Activated CD4-positive, alpha-beta T cell treated with anti-CD3 and anti-CD28 coated beads, Interleukin-2, amount 10 ng/mL, durations not matched to agents 24 days and 14 days (primary cell): Measurements from ENCODE around the gene WDR83. TPM values are rescaled to one million over a fixed set of nuclear protein-coding genes. Genes with fewer than 3 reads are reported as not detected.
"Not testable (repeated sequence)": the region's sequence is repeated elsewhere in the genome, so short reads cannot be mapped to it uniquely, and the experiment has no call there.

Experiments used
- DNase-seq: peaks from one replicate; pipeline ENCODE4 v3.0.0; 2022
- H3K27ac Mint-ChIP-seq: one replicate; pipeline ENCODE4 v1.8.0; 2022; ENCODE audit warnings: mild to moderate bottlenecking, mixed read lengths
- H3K27me3 Mint-ChIP-seq: one replicate; pipeline ENCODE4 v1.8.0; 2022; ENCODE audit warnings: mixed read lengths
- H3K36me3 Mint-ChIP-seq: one replicate; pipeline ENCODE4 v1.8.0; 2022; ENCODE audit warnings: low read depth, mild to moderate bottlenecking, mixed read lengths
- H3K4me1 Mint-ChIP-seq: one replicate; pipeline ENCODE4 v1.8.0; 2021; ENCODE audit warnings: mixed read lengths
- H3K4me3 Mint-ChIP-seq: one replicate; pipeline ENCODE4 v1.8.0; 2022; ENCODE audit warnings: mild to moderate bottlenecking, moderate library complexity, mixed read lengths
- H3K9me3 Mint-ChIP-seq: one replicate; pipeline ENCODE4 v1.8.0; 2021; ENCODE audit warnings: mixed read lengths
- intact Hi-C: fragments of 100-400 bp; cut with micrococcal nuclease; formaldehyde crosslinking; loops from one replicate; pipeline ENCODE4 v1.15.1; 2023
- total RNA-seq: library from RNA; stranded (reverse); gene quantifications from 2 replicates; pipeline ENCODE4 v1.2.3, GENCODE V29; 2022

WDR83 gene
- total RNA-seq, 1 donor from 2014 or later, result 21.7 TPM

- H3K27ac Mint-ChIP-seq, result peak overlapping the region; percentile 34
- H3K4me3 Mint-ChIP-seq, result peak overlapping the region; percentile 92
- H3K4me1 Mint-ChIP-seq, result peaks cover 46% of the 10 kb centered on the region
- intact Hi-C loops, result loop anchor here (2.0 kb wide), 1 partner anchor 27 kb away; no protein-coding TSS in a partner anchor
- H3K27me3 Mint-ChIP-seq, result no peaks in the 10 kb centered on the region
- H3K36me3 Mint-ChIP-seq, result peaks cover 44% of the 10 kb centered on the region
- H3K9me3 Mint-ChIP-seq, result no peaks in the 10 kb centered on the region
- no peak for DNase-seq
Measured at GRCh38 chr19:12667731-12668302, 1.2 kb downstream of the WDR83 start.

- intact Hi-C loops, result no loop called here
- Mint-ChIP-seq H3K27me3 (no peaks in the 10 kb centered on the region), H3K4me1 (peaks cover 46% of the 10 kb centered on the region), H3K4me3 (peak overlapping the region; percentile 92), H3K36me3 (peaks cover 40% of the 10 kb centered on the region), H3K27ac (peak overlapping the region; percentile 100), H3K9me3 (no peaks in the 10 kb centered on the region)
- peak; percentile 68 for DNase-seq
Measured at GRCh38 chr19:12668346-12668745, 1.7 kb downstream of the WDR83 start.

GRCh38 chr19:12668932-12669269, 2.3 kb downstream of the WDR83 start:
- Mint-ChIP-seq H3K9me3 (no peaks in the 10 kb centered on the region), H3K4me1 (peaks cover 46% of the 10 kb centered on the region), H3K36me3 (peaks cover 41% of the 10 kb centered on the region), H3K27ac (peak overlapping the region; percentile 100), H3K4me3 (peak overlapping the region; percentile 92), H3K27me3 (no peaks in the 10 kb centered on the region)
- DNase-seq, result peak; percentile 92
- intact Hi-C loops, result loop anchor here (1.0 kb wide), 2 partner anchors 12 to 118 kb away; partner anchors contain the start of genes DHPS and ZNF564

- peaks cover 45% of the 10 kb centered on the region for H3K4me1 Mint-ChIP-seq
- H3K27me3 Mint-ChIP-seq, result no peaks in the 10 kb centered on the region
- H3K27ac Mint-ChIP-seq, result peak overlapping the region; percentile 100
- intact Hi-C loops, result loop anchor here (1.0 kb wide), 2 partner anchors 12 to 118 kb away; partner anchors contain the start of genes DHPS and ZNF564
- no peaks in the 10 kb centered on the region for H3K9me3 Mint-ChIP-seq
- peak; percentile 93 for DNase-seq
- peak overlapping the region; percentile 92 for H3K4me3 Mint-ChIP-seq
- peaks cover 41% of the 10 kb centered on the region for H3K36me3 Mint-ChIP-seq
Measured at GRCh38 chr19:12669270-12670158, 2.9 kb downstream of the WDR83 start.

- DNase-seq, result no peak
- Mint-ChIP-seq H3K4me1 (peaks cover 41% of the 10 kb centered on the region), H3K27ac (peak overlapping the region; percentile 100), H3K27me3 (no peaks in the 10 kb centered on the region), H3K9me3 (no peaks in the 10 kb centered on the region), H3K4me3 (peak overlapping the region; percentile 92), H3K36me3 (peaks cover 40% of the 10 kb centered on the region)
- intact Hi-C loops, result no loop called here
Measured at GRCh38 chr19:12670159-12670928, 3.7 kb downstream of the WDR83 start.

GRCh38 chr19:12672744-12673143, 6.1 kb downstream of the WDR83 start:
- Mint-ChIP-seq H3K36me3 (peaks cover 53% of the 10 kb centered on the region), H3K27me3 (no peaks in the 10 kb centered on the region), H3K4me1 (peaks cover 35% of the 10 kb centered on the region), H3K27ac (no peak overlapping the region), H3K9me3 (no peaks in the 10 kb centered on the region), H3K4me3 (no peak overlapping the region)
- DNase-seq, result no peak
- intact Hi-C loops, result loop anchor here (1.0 kb wide), 2 partner anchors 32 to 108 kb away; no protein-coding TSS in a partner anchor

- intact Hi-C loops, result no loop called here
- Mint-ChIP-seq H3K36me3 (peaks cover 62% of the 10 kb centered on the region), H3K27me3 (no peaks in the 10 kb centered on the region), H3K4me1 (peaks cover 23% of the 10 kb centered on the region), H3K27ac (no peak overlapping the region), H3K9me3 (no peaks in the 10 kb centered on the region), H3K4me3 (no peak overlapping the region)
- DNase-seq, result no peak
Measured at GRCh38 chr19:12675399-12675798, 8.8 kb downstream of the WDR83 start.

- intact Hi-C loops, result no loop called here
- no peaks in the 10 kb centered on the region for H3K27me3 Mint-ChIP-seq
Measured at GRCh38 chr19:12675940-12676339, 9.3 kb downstream of the WDR83 start.

GRCh38 chr19:12676384-12676792, 9.8 kb downstream of the WDR83 start:
- Mint-ChIP-seq H3K36me3 (peaks cover 63% of the 10 kb centered on the region), H3K27me3 (no peaks in the 10 kb centered on the region), H3K4me3 (peak overlapping the region; percentile 1), H3K9me3 (no peaks in the 10 kb centered on the region), H3K27ac (peak overlapping the region; percentile 5), H3K4me1 (peaks cover 26% of the 10 kb centered on the region)
- intact Hi-C loops, result no loop called here
- peak; percentile 95 for DNase-seq

More at GRCh38 chr19:12675940-12676339, 9.3 kb downstream of the WDR83 start:
- Mint-ChIP-seq H3K36me3 (peaks cover 60% of the 10 kb centered on the region), H3K4me1 (peaks cover 23% of the 10 kb centered on the region), H3K27ac (no peak overlapping the region), H3K4me3 (no peak overlapping the region), H3K9me3 (no peaks in the 10 kb centered on the region)
- no peak for DNase-seq

- Mint-ChIP-seq H3K9me3 (no peaks in the 10 kb centered on the region), H3K4me3 (no peak overlapping the region), H3K27ac (no peak overlapping the region), H3K4me1 (peaks cover 24% of the 10 kb centered on the region), H3K27me3 (no peaks in the 10 kb centered on the region), H3K36me3 (peaks cover 61% of the 10 kb centered on the region)
- intact Hi-C loops, result no loop called here
- DNase-seq, result no peak
Measured at GRCh38 chr19:12676928-12677327, 10.3 kb downstream of the WDR83 start.

GRCh38 chr19:12678039-12678438, 11.4 kb downstream of the WDR83 start:
- H3K36me3 Mint-ChIP-seq, result peaks cover 56% of the 10 kb centered on the region
- H3K4me3 Mint-ChIP-seq, intact Hi-C loops, DNase-seq, H3K27ac Mint-ChIP-seq, H3K9me3 Mint-ChIP-seq, H3K27me3 Mint-ChIP-seq: not testable (repeated sequence)
- H3K4me1 Mint-ChIP-seq, result peaks cover 22% of the 10 kb centered on the region

- Mint-ChIP-seq H3K9me3 (no peaks in the 10 kb centered on the region), H3K36me3 (peaks cover 40% of the 10 kb centered on the region)
Measured at GRCh38 chr19:12680034-12680433, 13.4 kb downstream of the WDR83 start.

More at GRCh38 chr19:12680034-12680433, 13.4 kb downstream of the WDR83 start:
- peak overlapping the region; percentile 63 for H3K4me3 Mint-ChIP-seq
- H3K4me1 Mint-ChIP-seq, result peaks cover 22% of the 10 kb centered on the region
- intact Hi-C loops, result loop anchor here (2.0 kb wide), 1 partner anchor 17 kb away; the partner anchor contains the start of gene FBXW9
- no peak overlapping the region for H3K27ac Mint-ChIP-seq
- no peaks in the 10 kb centered on the region for H3K27me3 Mint-ChIP-seq
- no peak for DNase-seq
